ENCODE measurements around the gene TEAD1.

The TEAD1 gene

GRCh38 chr11:12794576-12795230 is 120.5 kb downstream of the TEAD1 start:
- no peak for DNase-seq

GRCh38 chr11:12797996-12798395 is 123.8 kb downstream of the TEAD1 start:
- no peak for DNase-seq

GRCh38 chr11:12798609-12799011 is 124.4 kb downstream of the TEAD1 start:
- DNase-seq, result no peak

- no peak for DNase-seq
Observed at GRCh38 chr11:12799334-12799835, 125.2 kb downstream of the TEAD1 start.

- DNase-seq, result no peak
Observed at GRCh38 chr11:12800032-12800671, 125.9 kb downstream of the TEAD1 start.

GRCh38 chr11:12800871-12801270 is 126.7 kb downstream of the TEAD1 start:
- no peak for DNase-seq

- no peak for DNase-seq
Observed at GRCh38 chr11:12801976-12802375, 127.8 kb downstream of the TEAD1 start.

- no peak for DNase-seq
Observed at GRCh38 chr11:12802418-12803085, 128.3 kb downstream of the TEAD1 start.

GRCh38 chr11:12803086-12803826 is 129.0 kb downstream of the TEAD1 start:
- DNase-seq, result no peak

GRCh38 chr11:12806113-12806512 is 131.9 kb downstream of the TEAD1 start:
- no peak for DNase-seq

- DNase-seq, result no peak
Observed at GRCh38 chr11:12807621-12808020, 133.4 kb downstream of the TEAD1 start.

- DNase-seq, result no peak
Observed at GRCh38 chr11:12808519-12808918, 134.3 kb downstream of the TEAD1 start.

- no peak for DNase-seq
Observed at GRCh38 chr11:12809364-12809763, 135.1 kb downstream of the TEAD1 start.

GRCh38 chr11:12809864-12810567 is 135.8 kb downstream of the TEAD1 start:
- no peak for DNase-seq

- no peak for DNase-seq
Observed at GRCh38 chr11:12810568-12810894, 136.3 kb downstream of the TEAD1 start.

- no peak for DNase-seq
Observed at GRCh38 chr11:12811861-12812260, 137.6 kb downstream of the TEAD1 start.

GRCh38 chr11:12812849-12813248 is 138.6 kb downstream of the TEAD1 start:
- DNase-seq, result no peak

GRCh38 chr11:12813371-12814225 is 139.4 kb downstream of the TEAD1 start:
- no peak for DNase-seq

- no peak for DNase-seq
Observed at GRCh38 chr11:12815129-12815480, 140.9 kb downstream of the TEAD1 start.

- no peak for DNase-seq
Observed at GRCh38 chr11:12815931-12816494, 141.8 kb downstream of the TEAD1 start.

- DNase-seq, result no peak
Observed at GRCh38 chr11:12817681-12818332, 143.6 kb downstream of the TEAD1 start.
